Breast epithelium (tissue), 3 donors: ENCODE data around the gene MAP3K2.

Experiments used
- CTCF ChIP-seq, 3 donors: fragments of 450-650 bp; IDR thresholded peaks; one replicate each; pipeline ENCODE4 v1.5.1; 2016 to 2017; ENCODE audit warnings: antibody characterized with exemption in 3 of 3, mild to moderate bottlenecking in 3 of 3, moderate library complexity in 3 of 3
- POLR2A ChIP-seq: fragments of 450-650 bp; IDR thresholded peaks from one replicate; pipeline ENCODE4 v1.6.1; 2016; ENCODE audit warnings: antibody characterized with exemption, mild to moderate bottlenecking, moderate library complexity
- POLR2AphosphoS5 ChIP-seq, 3 donors: sonication (generic); formaldehyde crosslinking; IDR thresholded peaks; one replicate each; pipeline ENCODE4 v1.6.1; 2017; ENCODE audit warnings: antibody characterized with exemption in 3 of 3

- TF ChIP-seq POLR2A (no peak), CTCF (IDR thresholded peaks at IDR 0.05) (no peak), POLR2AphosphoS5 (IDR thresholded peaks at IDR 0.05) (no peak)
Observed at GRCh38 chr2:127421116-127421800, 33.5 kb upstream of the MAP3K2 start.
